Measurements from ENCODE around the gene COL4A2.

- TF ChIP-seq POLR2A (IDR thresholded peaks at IDR 0.05; ENCODE audit: low read depth, low read length) (no peak), POLR2AphosphoS5 (IDR thresholded peaks at IDR 0.05; ENCODE audit: low read depth, low read length) (no peak)
These were observed 164.2 kb downstream of the COL4A2 start for GRCh38 chr13:110471156-110471832.
